ENCODE results near the gene POLN.

Gene POLN

DNA sequence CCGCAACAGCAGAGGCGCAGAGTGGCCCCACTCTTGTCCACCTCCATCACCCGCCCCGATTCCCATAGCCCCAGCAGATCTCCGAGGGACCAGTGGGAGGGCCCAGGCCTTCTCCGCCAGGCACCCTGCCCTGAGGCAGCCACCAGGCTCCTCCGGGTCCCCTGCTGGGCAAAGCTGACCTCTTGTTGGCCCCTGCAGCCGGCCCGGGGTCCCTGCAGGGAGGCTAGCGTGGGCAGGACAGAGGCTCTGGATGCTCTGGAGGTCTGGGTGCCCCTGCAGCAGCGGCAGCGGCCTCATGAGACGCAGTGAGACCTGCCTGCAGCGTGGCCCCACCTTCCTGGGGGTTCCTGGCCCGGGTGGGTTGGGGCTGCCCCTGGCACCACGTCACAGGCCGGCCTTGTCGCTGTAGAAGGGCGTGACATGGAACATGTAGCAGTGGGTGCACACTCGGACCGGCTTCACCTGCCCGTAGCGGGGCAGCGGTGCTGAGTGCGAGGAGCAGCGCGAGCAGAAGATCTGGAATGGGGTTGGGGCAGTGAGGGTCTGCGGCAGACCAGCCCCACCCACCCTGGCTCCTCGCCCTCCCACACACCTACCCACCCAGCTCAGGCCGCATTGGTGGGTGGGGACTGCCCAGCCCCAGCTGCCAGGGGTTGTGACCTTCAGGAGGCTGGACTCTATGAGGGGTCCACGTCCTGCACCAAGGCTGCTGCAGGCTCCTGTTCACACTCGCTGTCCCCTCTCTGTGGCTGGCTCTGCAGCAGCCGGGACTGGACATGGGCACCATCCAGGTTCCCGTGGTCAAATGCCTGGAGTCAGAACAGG is 28.6 kb upstream of the POLN start:
- no peak overlapping the region for H3K4me3 ChIP-seq (ENCODE audit: low read length)
- DNase-seq (ENCODE audit: low read depth): no peak
- TF ChIP-seq, protein P1, sequence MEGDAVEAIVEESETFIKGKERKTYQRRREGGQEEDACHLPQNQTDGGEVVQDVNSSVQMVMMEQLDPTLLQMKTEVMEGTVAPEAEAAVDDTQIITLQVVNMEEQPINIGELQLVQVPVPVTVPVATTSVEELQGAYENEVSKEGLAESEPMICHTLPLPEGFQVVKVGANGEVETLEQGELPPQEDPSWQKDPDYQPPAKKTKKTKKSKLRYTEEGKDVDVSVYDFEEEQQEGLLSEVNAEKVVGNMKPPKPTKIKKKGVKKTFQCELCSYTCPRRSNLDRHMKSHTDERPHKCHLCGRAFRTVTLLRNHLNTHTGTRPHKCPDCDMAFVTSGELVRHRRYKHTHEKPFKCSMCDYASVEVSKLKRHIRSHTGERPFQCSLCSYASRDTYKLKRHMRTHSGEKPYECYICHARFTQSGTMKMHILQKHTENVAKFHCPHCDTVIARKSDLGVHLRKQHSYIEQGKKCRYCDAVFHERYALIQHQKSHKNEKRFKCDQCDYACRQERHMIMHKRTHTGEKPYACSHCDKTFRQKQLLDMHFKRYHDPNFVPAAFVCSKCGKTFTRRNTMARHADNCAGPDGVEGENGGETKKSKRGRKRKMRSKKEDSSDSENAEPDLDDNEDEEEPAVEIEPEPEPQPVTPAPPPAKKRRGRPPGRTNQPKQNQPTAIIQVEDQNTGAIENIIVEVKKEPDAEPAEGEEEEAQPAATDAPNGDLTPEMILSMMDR (conservative IDR thresholded peaks at IDR 0.05; ENCODE audit: low read length): no peak

DNA sequence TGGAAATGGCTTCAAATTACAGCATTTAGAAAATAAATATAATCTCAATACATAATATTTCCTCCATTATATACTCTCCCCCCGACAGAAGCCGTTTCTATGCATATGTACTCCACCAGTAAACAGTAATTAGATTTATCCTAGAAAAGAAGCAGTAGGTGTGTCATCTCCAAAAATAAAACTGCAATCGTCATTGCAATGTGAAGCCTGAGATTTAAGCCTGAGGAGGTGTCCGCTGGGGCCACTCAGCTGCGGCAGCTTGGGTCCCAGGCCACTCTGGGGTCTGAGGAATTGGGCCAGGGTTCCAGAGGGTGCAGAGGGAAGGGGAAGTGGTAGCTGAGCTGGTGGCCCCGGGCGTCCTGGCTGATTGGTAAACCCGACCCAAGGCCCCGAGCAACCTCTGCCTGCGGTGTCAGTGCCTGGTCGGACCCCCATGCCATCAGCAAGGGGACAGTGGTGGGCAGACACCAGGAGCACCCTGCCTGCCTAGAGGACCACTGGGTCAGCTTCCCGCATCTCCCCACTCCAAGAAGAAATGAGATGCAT is 27.8 kb upstream of the POLN start:
- TF ChIP-seq, protein P1 (conservative IDR thresholded peaks at IDR 0.05; ENCODE audit: low read length): no peak
- no peak for DNase-seq (ENCODE audit: low read depth)
- no peak overlapping the region for H3K4me3 ChIP-seq (ENCODE audit: low read length)

DNA sequence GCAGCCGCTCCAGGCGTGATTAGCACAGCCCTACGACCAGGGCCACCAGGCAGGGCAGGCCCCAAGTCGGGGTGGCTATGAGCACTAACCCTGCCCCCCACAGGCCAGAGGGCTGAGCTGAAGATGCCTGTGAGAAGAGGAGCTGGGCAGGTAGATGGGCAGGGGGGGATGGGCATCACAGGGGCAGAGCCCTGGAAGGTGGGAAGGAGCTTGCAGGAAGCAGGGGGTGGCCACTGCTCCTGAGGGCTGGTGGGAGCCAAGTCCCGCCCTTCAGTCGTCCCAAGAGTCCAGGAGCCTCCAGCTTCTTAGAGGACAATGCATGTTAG is 27.2 kb upstream of the POLN start:
- TF ChIP-seq, protein P1 (conservative IDR thresholded peaks at IDR 0.05; ENCODE audit: low read length): no peak
- no peak overlapping the region for H3K4me3 ChIP-seq (ENCODE audit: low read length)
- no peak for DNase-seq (ENCODE audit: low read depth)

DNA sequence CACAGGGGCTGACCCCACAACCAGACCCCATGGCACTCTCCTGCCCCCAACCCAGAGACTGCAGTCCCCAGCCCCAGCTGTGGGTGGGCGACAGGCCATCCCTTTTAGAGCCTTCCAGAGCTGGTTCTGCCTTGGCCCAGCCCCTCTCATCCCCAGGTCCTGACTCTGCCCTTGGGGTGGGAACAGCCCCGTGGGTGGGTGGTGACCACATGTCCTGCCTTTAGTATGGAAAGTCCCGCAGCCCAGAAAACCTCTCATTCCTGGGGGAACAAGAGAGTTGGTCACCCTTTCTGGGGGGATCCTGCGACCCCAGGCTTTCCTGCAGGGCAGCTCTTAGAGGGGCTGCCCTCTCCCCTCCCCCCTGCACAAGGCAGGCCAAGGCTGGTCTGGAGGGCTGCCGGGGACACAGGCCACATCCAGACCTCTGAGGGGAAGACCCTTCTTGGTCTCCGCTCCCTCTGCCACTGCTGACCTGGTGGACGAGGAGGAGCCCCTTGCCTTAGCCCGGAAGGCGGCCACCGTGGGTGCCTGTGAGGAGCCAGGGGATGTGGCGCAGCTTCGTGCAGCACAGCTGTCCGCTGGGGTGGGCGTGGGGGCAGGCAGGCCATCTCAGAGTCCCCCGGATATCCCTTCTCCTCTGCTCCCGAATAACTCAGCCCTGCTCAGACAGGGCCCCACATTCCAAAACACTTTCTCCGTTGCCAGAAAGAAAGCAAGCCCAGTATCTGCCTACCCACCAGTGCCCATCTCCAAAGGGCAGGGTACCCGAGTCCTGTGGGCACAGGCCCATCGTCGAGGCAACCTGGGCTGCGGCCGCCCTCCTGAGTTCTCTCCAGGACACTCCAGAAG is 26.7 kb upstream of the POLN start:
- TF ChIP-seq, protein P1 (conservative IDR thresholded peaks at IDR 0.05; ENCODE audit: low read length): no peak
- DNase-seq (ENCODE audit: low read depth): no peak
- no peak overlapping the region for H3K4me3 ChIP-seq (ENCODE audit: low read length)

DNA sequence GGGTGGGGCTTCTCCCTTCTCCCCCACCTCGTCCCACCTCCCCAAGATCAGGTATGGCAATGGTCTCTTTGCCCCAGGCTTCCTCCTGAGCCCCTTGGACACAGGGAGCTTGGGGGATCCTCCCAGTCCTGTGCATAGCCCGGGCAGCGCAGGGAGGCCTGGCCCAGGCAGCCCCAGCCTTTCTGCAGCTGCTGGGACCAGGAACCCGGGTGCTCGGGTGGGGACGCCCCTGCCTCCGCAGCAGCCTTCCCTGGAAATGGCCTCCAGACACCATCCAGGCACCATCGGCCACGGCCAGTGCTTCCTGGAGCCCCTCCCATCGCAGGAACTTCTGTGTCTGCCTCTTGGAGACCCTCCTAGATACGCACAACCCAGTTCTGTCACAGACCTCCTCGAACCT is 25.9 kb upstream of the POLN start:
- H3K4me3 ChIP-seq (ENCODE audit: low read length): no peak overlapping the region
- no peak for DNase-seq (ENCODE audit: low read depth)
- TF ChIP-seq, protein P1 (conservative IDR thresholded peaks at IDR 0.05; ENCODE audit: low read length): no peak

DNA sequence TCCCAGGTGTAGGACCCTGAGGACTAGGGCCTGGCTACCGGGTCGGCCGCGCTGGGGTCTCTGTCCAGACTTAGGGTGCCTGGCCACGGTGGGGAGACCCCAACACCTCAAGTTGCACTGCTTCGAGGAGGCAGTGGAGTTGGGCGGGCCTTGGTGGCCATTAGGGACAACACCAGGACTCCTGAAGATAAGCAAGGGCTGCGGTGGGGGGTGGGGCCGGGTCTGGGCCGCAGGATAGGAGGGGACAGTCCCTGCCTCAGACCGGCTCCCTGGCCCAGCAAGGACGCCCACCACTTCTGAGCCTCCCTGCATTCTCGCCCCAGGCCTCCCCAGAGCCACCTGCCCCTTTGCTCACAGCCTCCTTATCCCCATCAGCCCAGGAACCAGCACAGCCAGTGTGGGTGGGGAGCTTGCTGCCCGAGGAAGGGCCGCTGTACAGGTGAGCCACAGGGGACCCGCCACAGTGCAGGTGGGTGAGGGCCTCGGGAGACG is 25.4 kb upstream of the POLN start:
- TF ChIP-seq, protein P1 (conservative IDR thresholded peaks at IDR 0.05; ENCODE audit: low read length): no peak
- H3K4me3 ChIP-seq (ENCODE audit: low read length): no peak overlapping the region
- DNase-seq (ENCODE audit: low read depth): no peak

Data from AG10803 (cell line).